K562 (cell line): ENCODE results near the gene ZMIZ1. TPM values are rescaled to one million over a fixed set of nuclear protein-coding genes. Genes with fewer than 3 reads are reported as not detected.

Experiments
- ARHGAP35 ChIP-seq: fragments of 450-650 bp; IDR thresholded peaks from 2 replicates; pipeline ENCODE4 v1.6.1; 2018; ENCODE audit not compliant: partially characterized antibody
- CTCF ChIP-seq, 3 experiments: IDR thresholded peaks in 2 of 3; conservative IDR thresholded peaks in 1 of 3; 2 replicates each; pipeline ENCODE4 v1.5.1; 2011 to 2012; ENCODE audit warnings: low read length in 3 of 3, mild to moderate bottlenecking in 3 of 3, control low read depth in 2 of 3, improper control_type of control experiment in 1 of 3, inconsistent platforms in 1 of 3, low read depth in 1 of 3, mixed read lengths in 1 of 3, moderate library complexity in 1 of 3; ENCODE audit not compliant: insufficient read depth in 2 of 3
- ELF1 ChIP-seq: fragments of 200-800 bp; sonication (Bioruptor generic); IDR thresholded peaks from 2 replicates; pipeline ENCODE4 v1.6.1; 2016; ENCODE audit warnings: missing genetic modification characterization, missing compliant biosample characterization
- ERF ChIP-seq: fragments of 450-650 bp; formaldehyde crosslinking; IDR thresholded peaks from 2 replicates; pipeline ENCODE4 v1.4.0; 2020; ENCODE audit warnings: mild to moderate bottlenecking, mixed read lengths
- GMEB1 ChIP-seq: fragments of 250-450 bp; sonication (Bioruptor Pico); IDR thresholded peaks from 2 replicates; pipeline ENCODE4 v1.4.0; 2020; ENCODE audit warnings: mild to moderate bottlenecking
- IRF2 ChIP-seq: sonication (generic); formaldehyde crosslinking; IDR thresholded peaks from 2 replicates; pipeline ENCODE4 v1.8.1; 2022; ENCODE audit warnings: mild to moderate bottlenecking, missing genetic modification reagents
- POLR2B ChIP-seq: fragments of 450-650 bp; IDR thresholded peaks from 2 replicates; pipeline ENCODE4 v1.6.1; 2018; ENCODE audit warnings: low read depth; ENCODE audit not compliant: partially characterized antibody
- RBM17 ChIP-seq: fragments of 200-400 bp; formaldehyde crosslinking; IDR thresholded peaks from 2 replicates; pipeline ENCODE4 v1.6.1; 2017; ENCODE audit warnings: low read depth, mild to moderate bottlenecking, low read length, borderline replicate concordance
- SUPT5H ChIP-seq: fragments of 450-650 bp; IDR thresholded peaks from 2 replicates; pipeline ENCODE4 v1.6.1; 2016
- VEZF1 ChIP-seq: fragments of 200-800 bp; sonication (Bioruptor generic); IDR thresholded peaks from 2 replicates; pipeline ENCODE4 v1.6.1; 2017; ENCODE audit warnings: missing genetic modification characterization, missing compliant biosample characterization
- ZNF24 ChIP-seq: fragments of 450-650 bp; IDR thresholded peaks from 2 replicates; pipeline ENCODE4 v1.6.1; 2016
- ZNF3 ChIP-seq: fragments of 250-450 bp; sonication (Bioruptor Pico); IDR thresholded peaks from 2 replicates; pipeline ENCODE4 v1.5.0; 2021; ENCODE audit warnings: mild to moderate bottlenecking, moderate library complexity
- ZNF444 ChIP-seq: fragments of 250-450 bp; sonication (Bioruptor Pico); IDR thresholded peaks from 2 replicates; pipeline ENCODE4 v1.4.0; 2020; ENCODE audit warnings: mild to moderate bottlenecking, moderate library complexity
- ZNF695 ChIP-seq: fragments of 450-650 bp; formaldehyde crosslinking; IDR thresholded peaks from 2 replicates; pipeline ENCODE4 v1.4.0; 2020; ENCODE audit warnings: mild to moderate bottlenecking, moderate library complexity
- ZNF696 ChIP-seq: fragments of 250-450 bp; sonication (Bioruptor Pico); conservative IDR thresholded peaks from 2 replicates; pipeline ENCODE4 v1.4.0; 2020; ENCODE audit warnings: mild to moderate bottlenecking, moderate library complexity
- polyA plus RNA-seq, 8 experiments: library from polyadenylated mRNA; depleted of rRNA in 4 of 8; stranded (reverse) in 5 of 8; unstranded in 3 of 8; fragments of >200 nt; fragmentation: Nextera tagmentation in 2 of 8; fragmentation: Illumina TruSeq in 1 of 8; extraction: Ambion mirVana in 2 of 8; extraction: Trizol in 1 of 8; gene quantifications; 2 replicates each; pipeline versions ENCODE4 v1.2.1 to v1.2.3, GENCODE V29; 2011 to 2014; ENCODE audit warnings: inconsistent platforms in 1 of 8, missing spikeins in 1 of 8
- total RNA-seq, 7 experiments: library from RNA; depleted of rRNA in 6 of 7; stranded (reverse); fragments of >200 nt in 6 of 7; fragmentation: Illumina TruSeq in 2 of 7; extraction: Trizol in 2 of 7; gene quantifications; 2 replicates each; pipeline versions ENCODE4 v1.2.1 to v1.2.3, GENCODE V29; 2011 to 2021; ENCODE audit warnings: low replicate concordance in 1 of 7
- TF ChIP-seq, protein P1 (sequence below): fragments of 250-450 bp; sonication (Bioruptor Pico); IDR thresholded peaks from 2 replicates; pipeline ENCODE4 v1.4.0; 2020

The ZMIZ1 gene
- total and polyA plus RNA-seq, 9 of the 15 experiments (the other 6 are each of a cell fraction or from before 2014, with no cell fraction given): 1.0 to 37.3 (median 4.3) TPM

DNA sequence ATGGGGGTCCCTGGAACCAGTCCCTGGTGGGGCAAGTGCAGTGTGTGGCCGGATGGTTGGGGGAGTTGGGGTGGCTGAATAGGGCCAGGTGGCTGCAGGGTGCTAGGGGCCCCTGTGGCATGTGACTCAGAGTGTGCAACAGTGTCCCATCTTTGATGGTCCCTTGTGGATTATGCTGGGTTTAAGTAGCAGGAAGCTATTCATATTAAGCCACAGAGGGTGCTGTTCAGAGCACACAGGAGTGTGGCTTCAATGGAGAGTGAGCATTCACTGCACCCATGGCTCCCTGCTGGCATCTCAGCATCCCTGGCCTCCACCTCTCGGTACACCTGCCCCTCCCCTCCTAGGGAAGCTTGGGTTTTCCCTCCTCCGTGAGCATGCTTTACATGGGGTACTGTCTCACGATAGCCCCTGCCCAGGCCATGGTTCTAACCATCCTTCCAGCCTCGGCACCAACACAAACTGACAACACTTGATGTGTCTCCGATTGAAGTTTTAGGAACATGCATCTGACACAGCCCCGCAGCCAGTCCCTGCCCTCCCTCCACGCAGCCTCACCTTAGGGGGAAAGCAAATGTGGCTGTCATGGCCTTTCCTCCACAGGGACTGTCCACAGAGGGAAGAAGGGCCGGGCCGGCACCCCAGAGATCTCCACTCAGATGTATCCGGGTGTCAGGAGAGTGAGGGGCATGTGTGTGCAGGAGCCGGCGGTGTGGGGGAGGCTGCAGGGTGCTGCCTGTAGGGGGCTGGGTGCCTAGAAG is 248.1 kb downstream of the ZMIZ1 start (continued):
- no peak for TF ChIP-seq GMEB1 (CRISPR knock-in tag)
- TF ChIP-seq ZNF444 (CRISPR knock-in tag): no peak
- TF ChIP-seq, protein P1, sequence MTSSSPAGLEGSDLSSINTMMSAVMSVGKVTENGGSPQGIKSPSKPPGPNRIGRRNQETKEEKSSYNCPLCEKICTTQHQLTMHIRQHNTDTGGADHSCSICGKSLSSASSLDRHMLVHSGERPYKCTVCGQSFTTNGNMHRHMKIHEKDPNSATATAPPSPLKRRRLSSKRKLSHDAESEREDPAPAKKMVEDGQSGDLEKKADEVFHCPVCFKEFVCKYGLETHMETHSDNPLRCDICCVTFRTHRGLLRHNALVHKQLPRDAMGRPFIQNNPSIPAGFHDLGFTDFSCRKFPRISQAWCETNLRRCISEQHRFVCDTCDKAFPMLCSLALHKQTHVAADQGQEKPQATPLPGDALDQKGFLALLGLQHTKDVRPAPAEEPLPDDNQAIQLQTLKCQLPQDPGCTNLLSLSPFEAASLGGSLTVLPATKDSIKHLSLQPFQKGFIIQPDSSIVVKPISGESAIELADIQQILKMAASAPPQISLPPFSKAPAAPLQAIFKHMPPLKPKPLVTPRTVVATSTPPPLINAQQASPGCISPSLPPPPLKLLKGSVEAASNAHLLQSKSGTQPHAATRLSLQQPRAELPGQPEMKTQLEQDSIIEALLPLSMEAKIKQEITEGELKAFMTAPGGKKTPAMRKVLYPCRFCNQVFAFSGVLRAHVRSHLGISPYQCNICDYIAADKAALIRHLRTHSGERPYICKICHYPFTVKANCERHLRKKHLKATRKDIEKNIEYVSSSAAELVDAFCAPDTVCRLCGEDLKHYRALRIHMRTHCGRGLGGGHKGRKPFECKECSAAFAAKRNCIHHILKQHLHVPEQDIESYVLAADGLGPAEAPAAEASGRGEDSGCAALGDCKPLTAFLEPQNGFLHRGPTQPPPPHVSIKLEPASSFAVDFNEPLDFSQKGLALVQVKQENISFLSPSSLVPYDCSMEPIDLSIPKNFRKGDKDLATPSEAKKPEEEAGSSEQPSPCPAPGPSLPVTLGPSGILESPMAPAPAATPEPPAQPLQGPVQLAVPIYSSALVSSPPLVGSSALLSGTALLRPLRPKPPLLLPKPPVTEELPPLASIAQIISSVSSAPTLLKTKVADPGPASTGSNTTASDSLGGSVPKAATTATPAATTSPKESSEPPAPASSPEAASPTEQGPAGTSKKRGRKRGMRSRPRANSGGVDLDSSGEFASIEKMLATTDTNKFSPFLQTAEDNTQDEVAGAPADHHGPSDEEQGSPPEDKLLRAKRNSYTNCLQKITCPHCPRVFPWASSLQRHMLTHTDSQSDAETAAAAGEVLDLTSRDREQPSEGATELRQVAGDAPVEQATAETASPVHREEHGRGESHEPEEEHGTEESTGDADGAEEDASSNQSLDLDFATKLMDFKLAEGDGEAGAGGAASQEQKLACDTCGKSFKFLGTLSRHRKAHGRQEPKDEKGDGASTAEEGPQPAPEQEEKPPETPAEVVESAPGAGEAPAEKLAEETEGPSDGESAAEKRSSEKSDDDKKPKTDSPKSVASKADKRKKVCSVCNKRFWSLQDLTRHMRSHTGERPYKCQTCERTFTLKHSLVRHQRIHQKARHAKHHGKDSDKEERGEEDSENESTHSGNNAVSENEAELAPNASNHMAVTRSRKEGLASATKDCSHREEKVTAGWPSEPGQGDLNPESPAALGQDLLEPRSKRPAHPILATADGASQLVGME (CRISPR knock-in tag): no peak
- TF ChIP-seq VEZF1 (CRISPR knock-in tag): no peak
- no peak for TF ChIP-seq ERF (CRISPR knock-in tag)
- TF ChIP-seq ZNF695 (CRISPR knock-in tag): no peak
- TF ChIP-seq IRF2 (CRISPR knock-in tag): 0 out of 2 replicates have a peak, but pooled peaks have one; percentile 25
- no peak for TF ChIP-seq ZNF696 (CRISPR knock-in tag)
- no peak for TF ChIP-seq ARHGAP35
- 0 out of 2 replicates have a peak, but pooled peaks have one; percentile 14 for TF ChIP-seq SUPT5H
- TF ChIP-seq ZNF3 (CRISPR knock-in tag): no peak
- 0 out of 6 replicates have a peak, but pooled peaks of 2 of the 3 experiments have one; percentile 0 to 5 for TF ChIP-seq CTCF (IDR thresholded peaks at IDR 0.05 in 2 of 3, conservative IDR thresholded peaks at IDR 0.05 in 1 of 3; ENCODE audit: insufficient read depth in 2 of 3, low read depth in 1 of 3, low read length in 3 of 3)
- no peak for TF ChIP-seq ZNF24
- TF ChIP-seq ELF1 (tag): no peak
- peak; percentile 27 for TF ChIP-seq POLR2B
- no peak for TF ChIP-seq RBM17
